Mesenchymal stem cell (in vitro differentiated cells and primary cell): ENCODE data around the gene GOLIM4.
A peak's percentile ranks its signal among the peaks of the same experiment; 100 is the strongest.

Experiments used
- DNase-seq: peaks from one replicate; pipeline ENCODE4 v3.0.0-alpha.2; 2013
- H2AFZ ChIP-seq: one replicate; pipeline ENCODE4 v1.6.1; 2013; ENCODE audit warnings: low read depth, mild to moderate bottlenecking, control low read depth, inconsistent platforms, low read length, moderate library complexity
- H2AK5ac ChIP-seq: 2 replicates; pipeline ENCODE4 v1.6.1; 2013; ENCODE audit warnings: low read length, moderate library complexity, mild to moderate bottlenecking, inconsistent platforms; ENCODE audit not compliant: severe bottlenecking
- H2BK120ac ChIP-seq: one replicate; pipeline ENCODE4 v1.6.1; 2013; ENCODE audit warnings: low read depth, mild to moderate bottlenecking, inconsistent platforms, low read length, moderate library complexity
- H2BK12ac ChIP-seq, 2 experiments: one replicate each; pipeline ENCODE4 v1.6.1; 2013; ENCODE audit warnings: inconsistent platforms in 2 of 2, low read length in 2 of 2, mild to moderate bottlenecking in 2 of 2, moderate library complexity in 2 of 2, control low read depth in 1 of 2
- H2BK15ac ChIP-seq: one replicate; pipeline ENCODE4 v1.6.1; 2013; ENCODE audit warnings: mild to moderate bottlenecking, low read depth, inconsistent platforms; ENCODE audit not compliant: poor library complexity, severe bottlenecking
- H2BK5ac ChIP-seq: 2 replicates; pipeline ENCODE4 v1.6.1; 2013; ENCODE audit warnings: low read depth, mild to moderate bottlenecking, low read length, control low read depth, inconsistent platforms; ENCODE audit not compliant: poor library complexity, severe bottlenecking
- H3K14ac ChIP-seq, 2 experiments: one replicate each; pipeline ENCODE4 v1.6.1; 2013; ENCODE audit warnings: inconsistent platforms in 2 of 2, low read length in 2 of 2, control low read depth in 1 of 2, mild to moderate bottlenecking in 1 of 2, moderate library complexity in 1 of 2
- H3K18ac ChIP-seq, 2 experiments: one replicate each; pipeline ENCODE4 v1.6.1; 2013; ENCODE audit warnings: inconsistent platforms in 2 of 2, low read length in 2 of 2, control low read depth in 1 of 2, low read depth in 1 of 2, mild to moderate bottlenecking in 1 of 2
- H3K23ac ChIP-seq, 2 experiments: one replicate each; pipeline ENCODE4 v1.6.1; 2013; ENCODE audit warnings: inconsistent platforms in 2 of 2, low read length in 2 of 2, mild to moderate bottlenecking in 2 of 2, moderate library complexity in 2 of 2, control low read depth in 1 of 2
- H3K27ac ChIP-seq: 2 replicates; pipeline ENCODE4 v1.5.1; 2013; ENCODE audit warnings: mild to moderate bottlenecking, moderate library complexity, low read length, control low read depth, inconsistent platforms; ENCODE audit not compliant: poor library complexity, severe bottlenecking
- H3K27me3 ChIP-seq, 2 experiments: 2 replicates each; pipeline versions ENCODE4 v1.6.1 to v1.7.0; 2013; ENCODE audit warnings: low read length in 2 of 2, mild to moderate bottlenecking in 2 of 2, moderate library complexity in 2 of 2, control low read depth in 1 of 2, inconsistent platforms in 1 of 2; ENCODE audit not compliant: control insufficient read depth in 1 of 2, insufficient read depth in 1 of 2
- H3K36me3 ChIP-seq, 2 experiments: 2 replicates each; pipeline versions ENCODE4 v1.6.1 to v1.7.0; 2013; ENCODE audit warnings: low read length in 2 of 2, control low read depth in 1 of 2, inconsistent platforms in 1 of 2, low read depth in 1 of 2, mild to moderate bottlenecking in 1 of 2; ENCODE audit not compliant: insufficient read depth in 2 of 2, control insufficient read depth in 1 of 2
- H3K4ac ChIP-seq, 2 experiments: one replicate each; pipeline ENCODE4 v1.6.1; 2013; ENCODE audit warnings: inconsistent platforms in 2 of 2, low read length in 2 of 2, mild to moderate bottlenecking in 2 of 2, moderate library complexity in 2 of 2, control low read depth in 1 of 2, low read depth in 1 of 2
- H3K4me1 ChIP-seq: 2 replicates; pipeline ENCODE4 v1.6.1; 2013; ENCODE audit warnings: low read depth, low read length, control low read depth; ENCODE audit not compliant: control insufficient read depth, insufficient read depth
- H3K4me2 ChIP-seq: 2 replicates; pipeline ENCODE4 v1.6.1; 2013; ENCODE audit warnings: low read length, mild to moderate bottlenecking, inconsistent platforms; ENCODE audit not compliant: poor library complexity, severe bottlenecking
- H3K4me3 ChIP-seq, 2 experiments: 2 replicates each; pipeline versions ENCODE4 v1.5.1 to v1.7.0; 2013; ENCODE audit warnings: low read length in 2 of 2, mild to moderate bottlenecking in 2 of 2, control low read depth in 1 of 2, low read depth in 1 of 2; ENCODE audit not compliant: insufficient read depth in 1 of 2
- H3K79me1 ChIP-seq: replicated peaks from 2 replicates; pipeline ENCODE4 v1.6.1; 2013; ENCODE audit warnings: mild to moderate bottlenecking, control low read depth, low read length, inconsistent platforms; ENCODE audit not compliant: poor library complexity, severe bottlenecking
- H3K9ac ChIP-seq: 2 replicates; pipeline ENCODE4 v1.7.0; 2013; ENCODE audit warnings: mild to moderate bottlenecking, low read length, moderate library complexity
- H3K9me3 ChIP-seq: 2 replicates; pipeline ENCODE4 v1.7.0; 2013; ENCODE audit warnings: mild to moderate bottlenecking, low read length; ENCODE audit not compliant: control insufficient read depth
- H4K8ac ChIP-seq: one replicate; pipeline ENCODE4 v1.6.1; 2013; ENCODE audit warnings: inconsistent platforms, mild to moderate bottlenecking, low read length, moderate library complexity
- H4K91ac ChIP-seq: one replicate; pipeline ENCODE4 v1.6.1; 2013; ENCODE audit warnings: mild to moderate bottlenecking, low read length, inconsistent platforms
- WGBS: methylation state at CpG from one replicate; pipeline ENCODE4 v1.1.7; 2013; ENCODE audit warnings: mixed read lengths; 5-methylcytosine and 5-hydroxymethylcytosine counted together

Gene GOLIM4

DNA sequence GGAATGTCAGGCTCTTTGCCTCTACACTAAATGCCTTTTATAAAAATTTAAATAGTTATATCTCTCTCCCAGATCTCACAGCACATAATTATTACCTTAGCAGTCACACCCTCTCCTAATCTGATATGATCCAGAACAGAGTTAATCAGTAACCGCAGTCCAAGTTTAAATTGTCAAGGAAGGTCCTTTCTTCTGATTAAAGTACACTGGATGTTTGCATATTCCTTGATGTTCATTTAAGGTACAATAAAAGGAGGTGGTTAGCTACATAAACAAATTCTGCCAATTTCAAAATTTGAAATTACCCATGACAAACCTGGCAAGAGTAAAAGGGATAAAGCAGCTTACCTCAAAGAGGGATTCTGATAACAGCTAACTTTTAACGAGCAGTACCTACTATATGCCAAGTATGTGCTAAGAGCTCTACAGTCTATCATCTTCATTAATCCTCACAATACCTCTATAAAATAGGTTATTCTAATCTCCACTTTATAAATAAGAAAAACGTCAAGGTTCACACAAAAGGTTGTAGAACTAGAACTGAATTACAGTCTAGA, 4.3 kb downstream of the GOLIM4 start:
- Histone ChIP-seq H2BK5ac (no peak overlapping the region), H3K27me3 (no peaks in the 10 kb centered on the region), H3K4me2 (no peak overlapping the region), H3K18ac (no peak overlapping the region), H3K27ac (no peak overlapping the region), H3K4me3 (no peak overlapping the region), H3K4ac (no peak overlapping the region), H2AFZ (no peak overlapping the region), H3K9ac (peak overlapping the region; percentile 90), H4K8ac (no peak overlapping the region), H3K23ac (no peak overlapping the region), H3K36me3 (no peaks in the 10 kb centered on the region), H2AK5ac (no peak overlapping the region), H4K91ac (no peak overlapping the region), H2BK12ac (no peak overlapping the region), H3K14ac (no peak overlapping the region), H3K4me1 (peaks cover 1% of the 10 kb centered on the region), H3K9me3 (no peaks in the 10 kb centered on the region), H3K79me1 (peaks cover 8% of the 10 kb centered on the region), H2BK120ac (no peak overlapping the region), H2BK15ac (no peak overlapping the region)
- no peak for DNase-seq
- 54% methylated on average over 2 of the region's 3 CpGs for WGBS

DNA sequence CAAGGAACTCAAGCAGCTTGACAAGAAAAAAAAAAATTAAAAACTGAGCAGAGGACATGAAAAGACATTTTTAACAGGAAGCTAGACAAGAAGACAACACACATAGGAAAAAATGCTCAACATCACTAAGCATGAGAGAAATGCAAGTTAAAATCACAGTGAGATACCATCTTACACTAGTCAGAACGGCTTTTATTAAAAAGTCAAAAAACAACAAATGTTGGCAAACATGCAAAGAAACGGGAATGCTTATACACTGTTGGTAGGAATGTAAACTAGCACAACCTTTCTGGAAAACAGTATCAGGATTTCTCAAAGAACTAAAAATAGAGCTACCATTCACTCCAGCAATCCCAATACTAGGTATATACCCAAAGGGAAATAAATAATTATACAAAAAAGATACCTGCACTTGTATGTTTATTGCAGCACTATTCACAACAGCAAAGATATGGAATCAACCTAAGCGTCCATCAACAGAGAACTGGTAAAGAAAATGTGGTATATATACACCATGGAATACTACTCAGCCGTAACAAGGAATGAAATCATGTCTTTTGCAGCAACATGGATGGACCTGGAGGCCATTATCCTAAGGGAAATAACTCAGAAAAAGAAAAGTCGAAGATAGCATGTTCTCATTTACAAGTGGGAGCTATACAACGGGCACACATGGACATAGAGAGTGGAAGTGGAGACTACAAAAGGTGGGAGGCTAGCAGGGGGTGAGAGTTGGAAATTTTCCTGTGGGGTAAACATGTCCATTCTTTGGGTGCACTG, 5.2 kb downstream of the GOLIM4 start:
- Histone ChIP-seq H2AFZ (no peak overlapping the region), H3K4me3 (no peak overlapping the region), H3K23ac (no peak overlapping the region), H2BK120ac (no peak overlapping the region), H3K4me1 (peaks cover 1% of the 10 kb centered on the region), H3K9me3 (no peaks in the 10 kb centered on the region), H3K18ac (no peak overlapping the region), H3K4me2 (no peak overlapping the region), H2AK5ac (no peak overlapping the region), H3K27ac (no peak overlapping the region), H4K91ac (no peak overlapping the region), H3K36me3 (no peaks in the 10 kb centered on the region), H2BK5ac (no peak overlapping the region), H2BK12ac (no peak overlapping the region), H3K9ac (no peak overlapping the region), H2BK15ac (no peak overlapping the region), H4K8ac (no peak overlapping the region), H3K27me3 (no peaks in the 10 kb centered on the region), H3K14ac (no peak overlapping the region), H3K4ac (no peak overlapping the region), H3K79me1 (peaks cover 8% of the 10 kb centered on the region)
- 87% methylated on average over 6 of the region's 6 CpGs for WGBS
- DNase-seq: no peak

- Histone ChIP-seq H3K9me3 (no peaks in the 10 kb centered on the region), H4K8ac (no peak overlapping the region), H2BK5ac (no peak overlapping the region), H2BK120ac (no peak overlapping the region), H4K91ac (no peak overlapping the region), H3K14ac (no peak overlapping the region), H2AFZ (no peak overlapping the region), H3K18ac (no peak overlapping the region), H3K4me3 (no peak overlapping the region), H3K79me1 (peaks cover 11% of the 10 kb centered on the region), H3K27ac (no peak overlapping the region), H3K4ac (no peak overlapping the region), H2BK15ac (no peak overlapping the region), H2AK5ac (no peak overlapping the region), H3K27me3 (no peaks in the 10 kb centered on the region), H3K23ac (no peak overlapping the region), H2BK12ac (no peak overlapping the region), H3K36me3 (no peaks in the 10 kb centered on the region), H3K9ac (no peak overlapping the region), H3K4me1 (peaks cover 1% of the 10 kb centered on the region), H3K4me2 (no peak overlapping the region)
- WGBS: 94% methylated on average over 3 of the region's 4 CpGs
- no peak for DNase-seq
Measured at GRCh38 chr3:168089179-168089771, 6.4 kb downstream of the GOLIM4 start.

DNA sequence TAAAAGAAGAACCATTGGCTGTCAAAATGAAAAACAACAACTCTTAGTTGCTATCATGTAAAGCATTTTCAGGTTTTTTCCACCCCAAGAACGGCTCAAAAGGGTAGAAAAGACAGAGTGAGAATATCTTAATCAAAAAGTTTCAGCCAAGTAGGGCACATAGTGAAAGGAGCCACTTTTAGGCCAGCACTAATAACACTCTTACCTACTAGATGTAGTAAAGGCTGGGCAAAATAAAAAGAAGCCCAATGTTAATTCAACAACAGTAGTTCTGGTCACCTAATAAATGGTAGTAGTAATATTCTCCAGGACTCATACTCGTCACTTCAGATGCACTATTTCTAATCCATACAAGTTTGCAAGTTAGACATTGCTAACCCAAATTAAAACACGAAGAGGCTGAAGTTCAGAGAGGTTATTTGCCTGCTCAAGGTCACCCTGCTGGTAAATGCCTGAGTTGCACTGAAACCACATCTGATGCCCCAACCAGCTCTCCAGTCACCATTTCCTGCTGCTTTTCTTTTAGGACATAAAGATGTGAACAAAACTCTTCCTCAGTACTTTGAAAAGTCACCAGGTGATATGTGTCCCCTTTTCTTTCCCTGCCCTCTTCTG, 7.5 kb downstream of the GOLIM4 start:
- H3K27ac ChIP-seq: no peak overlapping the region
- H3K4ac ChIP-seq: no peak overlapping the region
- H2AFZ ChIP-seq: no peak overlapping the region

More for the DNA sequence above, 7.5 kb downstream of the GOLIM4 start:
- H3K79me1 ChIP-seq: peaks cover 15% of the 10 kb centered on the region
- H4K91ac ChIP-seq: no peak overlapping the region
- H3K9ac ChIP-seq: no peak overlapping the region
- peaks cover under 1% of the 10 kb centered on the region for H3K4me1 ChIP-seq
- H2BK120ac ChIP-seq: no peak overlapping the region
- H3K9me3 ChIP-seq: no peaks in the 10 kb centered on the region
- DNase-seq: no peak
- H3K4me2 ChIP-seq: no peak overlapping the region
- no peak overlapping the region for H4K8ac ChIP-seq
- H3K14ac ChIP-seq: no peak overlapping the region
- no peak overlapping the region for H2AK5ac ChIP-seq
- no peak overlapping the region for H2BK15ac ChIP-seq
- no peaks in the 10 kb centered on the region for H3K27me3 ChIP-seq
- H3K18ac ChIP-seq: no peak overlapping the region
- H3K23ac ChIP-seq: no peak overlapping the region
- no peak overlapping the region for H3K4me3 ChIP-seq
- no peak overlapping the region for H2BK12ac ChIP-seq
- H3K36me3 ChIP-seq: no peaks in the 10 kb centered on the region
- 46% methylated on average over 2 of the region's 3 CpGs for WGBS
- no peak overlapping the region for H2BK5ac ChIP-seq
